Ovary (tissue), 3 donors: ENCODE results near the gene ATCAY.

Experiments used
- EP300 ChIP-seq: sonication (generic); formaldehyde crosslinking; IDR thresholded peaks from one replicate; pipeline ENCODE4 v1.6.1; 2017; ENCODE audit warnings: antibody characterized with exemption
- POLR2A ChIP-seq: fragments of 450-650 bp; IDR thresholded peaks from one replicate; pipeline ENCODE4 v1.6.1; 2017; ENCODE audit warnings: antibody characterized with exemption, mild to moderate bottlenecking, moderate library complexity
- TF ChIP-seq, protein P1 (sequence below), 3 donors: fragments of 450-650 bp in 2 of 3; fragments of 200-600 bp in 1 of 3; IDR thresholded peaks; one replicate each; pipeline versions ENCODE4 v1.5.1 to v1.8.0; 2016 to 2022; ENCODE audit warnings: antibody characterized with exemption in 3 of 3, mild to moderate bottlenecking in 1 of 3
- donor health status: DM: no; HTN: no; CAD: no.

DNA sequence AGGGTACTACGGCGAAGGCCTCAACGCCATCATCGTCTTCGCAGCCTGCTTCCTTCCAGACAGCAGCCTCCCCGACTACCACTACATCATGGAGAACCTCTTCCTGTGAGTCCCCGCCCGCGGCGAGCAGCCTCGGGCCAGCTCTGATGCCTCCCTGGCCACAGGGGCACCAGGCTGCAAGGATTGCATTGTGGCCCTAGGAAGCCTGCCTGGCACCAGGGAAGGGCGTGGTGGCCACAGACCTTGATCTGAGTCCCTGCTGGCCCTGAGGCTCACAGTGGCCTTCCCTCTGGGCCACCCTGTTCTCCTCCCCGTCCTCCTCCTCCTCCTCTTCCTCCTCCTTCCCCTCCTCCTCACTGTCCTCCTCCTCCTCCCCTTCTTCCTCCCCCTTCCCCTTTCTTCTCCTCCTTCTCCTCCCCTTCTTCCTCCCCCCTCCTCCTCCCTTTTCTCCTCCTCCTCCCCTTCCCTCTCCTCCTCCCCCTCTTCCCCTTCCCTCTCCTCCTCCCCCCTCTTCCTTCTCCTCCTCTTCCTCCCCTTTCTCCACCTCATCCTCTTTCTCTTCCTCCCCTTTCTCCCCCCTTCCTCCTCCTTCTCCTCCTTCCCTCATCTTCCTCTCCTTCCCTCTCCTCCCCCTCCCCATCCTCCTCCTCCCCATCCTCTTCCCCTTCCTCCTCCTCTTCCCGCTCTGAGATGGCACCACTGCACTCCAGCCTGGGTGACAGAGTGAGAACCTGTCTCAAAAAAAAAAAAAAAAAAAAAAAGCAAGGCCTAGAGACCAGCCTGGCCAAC is 28.0 kb downstream of the ATCAY start:
- TF ChIP-seq, protein P1, sequence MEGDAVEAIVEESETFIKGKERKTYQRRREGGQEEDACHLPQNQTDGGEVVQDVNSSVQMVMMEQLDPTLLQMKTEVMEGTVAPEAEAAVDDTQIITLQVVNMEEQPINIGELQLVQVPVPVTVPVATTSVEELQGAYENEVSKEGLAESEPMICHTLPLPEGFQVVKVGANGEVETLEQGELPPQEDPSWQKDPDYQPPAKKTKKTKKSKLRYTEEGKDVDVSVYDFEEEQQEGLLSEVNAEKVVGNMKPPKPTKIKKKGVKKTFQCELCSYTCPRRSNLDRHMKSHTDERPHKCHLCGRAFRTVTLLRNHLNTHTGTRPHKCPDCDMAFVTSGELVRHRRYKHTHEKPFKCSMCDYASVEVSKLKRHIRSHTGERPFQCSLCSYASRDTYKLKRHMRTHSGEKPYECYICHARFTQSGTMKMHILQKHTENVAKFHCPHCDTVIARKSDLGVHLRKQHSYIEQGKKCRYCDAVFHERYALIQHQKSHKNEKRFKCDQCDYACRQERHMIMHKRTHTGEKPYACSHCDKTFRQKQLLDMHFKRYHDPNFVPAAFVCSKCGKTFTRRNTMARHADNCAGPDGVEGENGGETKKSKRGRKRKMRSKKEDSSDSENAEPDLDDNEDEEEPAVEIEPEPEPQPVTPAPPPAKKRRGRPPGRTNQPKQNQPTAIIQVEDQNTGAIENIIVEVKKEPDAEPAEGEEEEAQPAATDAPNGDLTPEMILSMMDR (IDR thresholded peaks at IDR 0.05), result no peak
- TF ChIP-seq POLR2A (no peak), EP300 (no peak)
